DMS 273 (cell line): ENCODE measurements around the gene SALL4.
"Not testable (repeated sequence)": the region's sequence is repeated elsewhere in the genome, so short reads cannot be mapped to it uniquely, and the experiment has no call there.

Experiments
- DNase-seq: peaks from one replicate; lab custom pipeline; 2025; ENCODE audit not compliant: unreplicated experiment; lab: John Stamatoyannopoulos, UW

Gene SALL4

DNA sequence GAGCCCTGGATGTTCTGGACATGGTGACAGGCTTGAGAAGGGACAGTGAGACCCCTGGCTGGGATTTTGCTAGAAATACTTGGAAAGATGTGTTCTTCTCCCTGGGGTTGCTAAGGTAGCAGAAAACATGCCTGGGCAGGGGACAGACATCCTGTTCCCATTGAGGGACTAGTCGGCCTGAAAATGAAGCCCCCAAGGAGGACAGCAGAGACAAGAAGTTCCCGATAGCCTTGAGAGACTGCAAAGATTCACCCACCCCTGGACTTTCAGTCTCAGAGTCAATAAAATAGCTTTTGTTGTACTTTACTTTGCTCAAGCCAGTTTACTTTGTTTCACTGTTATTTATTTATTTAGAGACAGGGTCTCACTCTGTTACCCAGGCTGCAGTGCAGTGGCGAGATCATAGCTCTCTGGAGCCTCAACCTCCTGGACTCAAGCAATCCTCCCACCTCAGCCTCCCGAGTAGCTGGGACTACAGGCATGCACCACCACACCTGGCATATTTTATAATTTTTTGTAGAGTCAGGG lies 62.5 kb downstream of the SALL4 start:
- DNase-seq = no peak

DNA sequence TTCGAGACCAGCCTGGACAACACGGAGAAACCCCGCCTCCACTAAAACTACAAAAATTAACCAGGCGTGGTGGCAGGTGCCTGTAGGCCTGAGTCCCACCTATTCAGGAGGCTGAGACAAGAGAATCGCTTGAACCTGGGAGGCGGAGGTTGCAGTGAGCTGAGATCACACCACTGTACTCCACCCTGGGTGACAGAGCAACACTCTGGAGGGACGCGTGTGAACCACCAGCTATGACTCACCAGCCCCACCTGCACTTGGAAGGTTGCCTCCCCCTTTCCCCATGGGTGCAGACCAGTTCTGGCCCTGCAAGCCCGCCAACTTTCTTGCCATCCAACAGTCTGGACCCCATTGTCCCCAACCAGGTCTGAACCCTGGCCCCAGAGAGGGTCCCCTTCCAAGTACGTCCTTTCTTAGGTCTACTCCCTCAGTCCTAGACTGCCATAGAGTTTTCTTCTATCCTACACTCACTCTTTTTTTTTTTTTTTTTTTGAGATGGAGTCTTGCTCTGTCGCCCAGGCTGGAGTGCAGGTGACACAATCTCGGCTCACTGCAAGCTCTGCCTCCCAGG lies 63.4 kb downstream of the SALL4 start:
- DNase-seq = no peak

DNA sequence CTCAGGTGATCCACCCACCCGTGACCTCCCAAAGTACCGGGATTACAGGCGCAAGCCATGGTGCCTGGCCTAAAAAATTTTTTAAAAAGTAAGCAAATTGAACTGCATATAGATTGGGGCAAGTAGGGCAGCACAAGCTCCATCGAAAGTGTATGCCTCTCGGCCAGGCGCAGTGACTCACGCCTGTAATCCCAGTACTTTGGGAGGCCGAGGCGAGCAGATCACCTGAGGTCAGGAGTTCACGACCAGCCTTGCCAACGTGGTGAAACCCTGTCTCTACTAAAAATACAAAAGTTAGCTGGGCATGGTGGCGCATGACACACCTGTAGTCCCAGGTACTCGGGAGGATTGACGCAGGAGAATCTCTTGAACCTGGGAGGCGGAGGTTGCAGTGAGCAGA lies 64.1 kb downstream of the SALL4 start:
- not testable (repeated sequence) for DNase-seq

DNA sequence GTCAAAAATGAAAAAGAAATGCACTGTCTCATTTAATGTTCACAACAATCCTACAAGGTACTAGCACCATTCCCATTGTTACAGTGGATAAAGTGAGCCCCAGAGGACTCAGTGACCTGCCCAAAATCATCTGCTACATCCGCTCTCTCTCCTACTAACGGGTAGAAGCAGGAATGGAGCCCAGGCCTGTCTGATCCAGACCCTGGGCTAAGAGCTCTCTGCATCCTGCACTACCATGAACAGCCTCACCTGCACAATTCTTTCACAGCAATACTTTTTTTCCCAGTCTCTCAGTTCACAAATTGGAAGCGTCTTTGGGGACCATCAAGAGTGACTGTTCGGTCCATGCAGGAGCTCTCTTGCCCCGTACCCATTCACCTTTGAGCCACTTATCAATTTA lies 65.4 kb downstream of the SALL4 start:
- no peak for DNase-seq

DNA sequence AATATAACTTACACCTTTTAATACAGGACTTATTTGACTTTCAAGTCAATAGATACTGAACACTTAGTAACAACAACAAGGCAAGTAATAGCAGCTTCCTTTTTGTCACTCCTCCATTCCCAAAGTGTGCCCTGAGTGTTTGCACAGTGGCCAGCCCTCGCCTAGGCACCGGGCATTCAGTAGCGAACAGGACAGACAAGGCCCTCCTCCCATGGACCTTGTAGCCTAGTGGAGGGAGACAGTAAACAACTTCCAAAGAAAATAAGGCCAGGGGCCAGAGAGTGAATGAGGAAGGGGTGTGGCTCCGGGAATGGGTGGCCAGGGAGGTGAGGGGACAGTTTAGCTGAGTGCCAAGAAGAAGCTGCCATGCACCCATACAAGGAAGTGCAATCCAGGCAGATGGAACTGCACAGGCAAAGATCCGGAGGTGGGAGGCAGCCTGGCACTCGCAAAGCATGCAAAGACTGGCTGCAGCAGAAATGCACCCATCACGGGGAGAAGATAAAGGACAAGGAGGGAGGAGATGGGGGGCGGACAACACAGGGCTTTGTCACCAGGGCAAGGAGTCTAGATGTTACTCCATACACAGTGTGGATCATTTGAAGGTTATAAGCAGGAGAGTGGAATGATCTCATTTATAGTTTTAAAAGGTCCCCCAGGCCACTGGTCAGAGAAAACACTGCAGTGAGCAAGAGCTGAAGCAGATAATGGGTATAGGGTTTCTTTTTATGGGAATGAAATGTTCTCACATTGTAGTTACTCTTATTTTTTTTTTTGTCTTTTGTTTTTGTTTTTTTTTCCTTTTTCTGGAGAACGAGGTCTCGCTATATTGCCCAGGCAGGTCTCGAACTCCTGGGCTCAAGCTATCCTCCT lies 66.4 kb downstream of the SALL4 start:
- DNase-seq = no peak

DNA sequence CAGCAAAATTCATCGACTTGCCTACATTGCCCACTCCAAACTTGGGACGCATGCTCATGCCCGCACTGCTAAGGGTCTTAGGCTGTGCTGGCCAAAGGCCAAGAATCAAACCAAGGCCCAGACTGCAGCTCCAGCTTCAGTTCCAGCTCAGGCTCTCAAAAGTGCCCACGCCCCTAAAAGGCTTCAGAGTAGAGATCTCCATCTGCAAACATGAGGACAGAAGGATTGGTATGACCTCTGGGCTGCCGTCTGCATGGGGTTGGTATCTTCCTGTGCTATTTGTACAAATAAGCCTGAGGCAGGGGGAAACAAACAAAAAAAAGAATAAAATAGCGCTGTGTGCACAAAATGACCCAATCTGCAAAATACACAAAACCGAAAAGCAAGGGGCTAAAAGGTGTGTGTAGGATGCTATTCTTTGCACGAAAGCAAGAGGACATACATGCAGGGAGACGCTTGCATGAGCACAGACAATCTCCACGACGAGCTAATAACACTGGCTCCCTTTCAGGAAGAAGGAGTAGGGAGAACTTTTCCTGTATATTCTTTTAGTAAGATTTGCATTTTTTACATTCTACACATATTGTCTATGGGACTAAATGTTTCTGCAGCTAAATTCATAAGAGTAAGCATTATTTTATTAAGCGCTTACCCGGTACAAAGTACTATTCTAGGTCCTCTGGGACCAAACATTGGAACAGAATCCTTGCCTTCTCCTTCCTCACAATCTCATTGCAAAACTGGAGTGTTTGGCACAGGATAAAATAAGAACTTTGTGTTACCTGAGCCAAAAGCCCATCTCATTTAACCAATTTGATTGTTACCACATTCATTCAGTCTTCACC lies 67.2 kb downstream of the SALL4 start:
- no peak for DNase-seq

DNA sequence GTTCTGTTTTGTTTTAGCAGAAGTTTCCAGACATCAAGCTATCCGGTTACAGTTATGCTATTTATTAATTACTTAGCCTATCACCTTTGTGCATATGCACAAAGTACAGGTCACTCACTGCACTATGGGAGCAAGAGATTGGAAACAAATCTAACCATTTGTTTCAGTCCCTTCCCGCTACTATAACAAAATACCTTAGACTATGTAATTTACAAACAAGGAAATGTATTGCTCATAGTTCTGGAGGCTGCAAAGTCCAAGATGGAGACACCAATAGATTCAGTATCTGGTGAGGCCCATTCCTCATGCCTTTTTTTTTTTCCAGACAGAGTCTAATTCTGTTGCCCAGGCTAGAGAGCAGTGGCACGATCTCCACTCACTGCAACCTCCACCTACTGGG lies 69.3 kb downstream of the SALL4 start:
- no peak for DNase-seq
